PC-9 (cell line): Measurements from ENCODE around the gene CEP89.
"Not testable (repeated sequence)": the region's sequence is repeated elsewhere in the genome, so short reads cannot be mapped to it uniquely, and the experiment has no call there.

Experiments
- CTCF ChIP-seq: fragments of 200-600 bp; sonication (generic); conservative IDR thresholded peaks from 2 replicates; pipeline ENCODE4 v1.6.1; 2017; ENCODE audit warnings: mixed run types, antibody characterized with exemption, mild to moderate bottlenecking, moderate library complexity
- EZH2 ChIP-seq: fragments of 200-600 bp; sonication (generic); IDR thresholded peaks from 2 replicates; pipeline ENCODE4 v1.8.0; 2017; ENCODE audit warnings: antibody characterized with exemption, low read depth

GRCh38 chr19:32995966-32996365 lies 24.2 kb upstream of the CEP89 start:
- TF ChIP-seq CTCF, EZH2: not testable (repeated sequence)
